Lower lobe of right lung (tissue), 2 donors: ENCODE measurements around the gene RSRC2. TPM values are rescaled to one million over a fixed set of nuclear protein-coding genes. Genes with fewer than 3 reads are reported as not detected.

Source experiments
- ATAC-seq, 2 donors: fragments of 200-7000 bp; cut with Tn5 transposase; one replicate each; pipeline ENCODE4 v1.9.1; 2020 to 2022; ENCODE audit warnings: mild to moderate bottlenecking in 2 of 2, moderate library complexity in 2 of 2
- DNase-seq: peaks from one replicate; pipeline ENCODE4 v3.0.0-alpha.2; 2020
- H3K27ac ChIP-seq: fragments of 200-600 bp; one replicate; pipeline ENCODE4 v1.8.0; 2022
- H3K27me3 ChIP-seq: fragments of 200-600 bp; one replicate; pipeline ENCODE4 v1.8.0; 2022; ENCODE audit warnings: low read depth
- H3K36me3 ChIP-seq: fragments of 200-600 bp; one replicate; pipeline ENCODE4 v1.8.0; 2022; ENCODE audit warnings: mild to moderate bottlenecking
- H3K4me1 ChIP-seq: fragments of 200-600 bp; one replicate; pipeline ENCODE4 v1.8.0; 2022
- H3K4me3 ChIP-seq: fragments of 200-600 bp; one replicate; pipeline ENCODE4 v1.8.0; 2022; ENCODE audit warnings: mild to moderate bottlenecking
- H3K9me3 ChIP-seq: fragments of 200-600 bp; one replicate; pipeline ENCODE4 v1.8.0; 2022
- CTCF ChIP-seq: fragments of 200-600 bp; IDR thresholded peaks from one replicate; pipeline ENCODE4 v1.8.0; 2022; ENCODE audit warnings: antibody characterized with exemption, mild to moderate bottlenecking
- intact Hi-C: fragments of 100-400 bp; cut with DNase I; formaldehyde crosslinking; loops from one replicate; pipeline ENCODE4 v1.11.0; 2022
- total RNA-seq: library from RNA; stranded (reverse); fragmentation: NEBNext Ultra II Directional; extraction: Animal tissue kit (Norgen Biotek cat#: 25700); gene quantifications from one replicate; pipeline ENCODE4 v1.2.1, GENCODE V29; 2021
- donor health status: DM: no; HTN: yes; CAD: no; lungs with severe emphysema.

Gene RSRC2
- total RNA-seq, 1 donor from 2014 or later = 59.1 TPM

GRCh38 chr12:122538496-122538895, 11.8 kb upstream of the RSRC2 start:
- Histone ChIP-seq H3K27me3 (no peaks in the 10 kb centered on the region), H3K9me3 (no peaks in the 10 kb centered on the region), H3K4me3 (no peak overlapping the region), H3K4me1 (no peaks in the 10 kb centered on the region), H3K36me3 (peaks cover 21% of the 10 kb centered on the region), H3K27ac (no peak overlapping the region)
- no peak for ATAC-seq
- intact Hi-C loops = no loop called here
- TF ChIP-seq CTCF = no peak
- no peak for DNase-seq

- Histone ChIP-seq H3K4me1 (no peaks in the 10 kb centered on the region), H3K27ac (no peak overlapping the region), H3K9me3 (no peaks in the 10 kb centered on the region), H3K4me3 (no peak overlapping the region), H3K36me3 (peaks cover 16% of the 10 kb centered on the region), H3K27me3 (no peaks in the 10 kb centered on the region)
- intact Hi-C loops = no loop called here
- TF ChIP-seq CTCF = no peak
- ATAC-seq (no peak), DNase-seq (no peak)
These were observed 10.3 kb upstream of the RSRC2 start for GRCh38 chr12:122537021-122537420.

GRCh38 chr12:122533856-122534255, 7.1 kb upstream of the RSRC2 start:
- Histone ChIP-seq H3K4me3 (no peak overlapping the region), H3K27me3 (no peaks in the 10 kb centered on the region), H3K36me3 (peaks cover 6% of the 10 kb centered on the region), H3K4me1 (no peaks in the 10 kb centered on the region), H3K27ac (no peak overlapping the region), H3K9me3 (no peaks in the 10 kb centered on the region)
- intact Hi-C loops = no loop called here
- DNase-seq = no peak
- no peak for TF ChIP-seq CTCF
- no peak for ATAC-seq

GRCh38 chr12:122528992-122529391, 2.3 kb upstream of the RSRC2 start:
- no peak overlapping the region for H3K27ac ChIP-seq
- H3K4me1 ChIP-seq = peaks cover 22% of the 10 kb centered on the region
- H3K27me3 ChIP-seq = no peaks in the 10 kb centered on the region
- intact Hi-C loops = no loop called here
- no peak for TF ChIP-seq CTCF
- H3K4me3 ChIP-seq = no peak overlapping the region
- ATAC-seq (no peak), DNase-seq (no peak)
- peaks cover 9% of the 10 kb centered on the region for H3K36me3 ChIP-seq
- H3K9me3 ChIP-seq = no peaks in the 10 kb centered on the region

GRCh38 chr12:122528582-122528981, 1.8 kb upstream of the RSRC2 start:
- peaks cover 9% of the 10 kb centered on the region for H3K36me3 ChIP-seq
- H3K27me3 ChIP-seq = no peaks in the 10 kb centered on the region
- no peak overlapping the region for H3K4me3 ChIP-seq
- TF ChIP-seq CTCF = no peak
- no peak for DNase-seq
- peaks cover 26% of the 10 kb centered on the region for H3K4me1 ChIP-seq
- no peak for ATAC-seq
- no peak overlapping the region for H3K27ac ChIP-seq
- no peaks in the 10 kb centered on the region for H3K9me3 ChIP-seq
- intact Hi-C loops = no loop called here

- ATAC-seq = no peak
- peak overlapping the region; percentile 72 for H3K4me3 ChIP-seq
- DNase-seq = no peak
- H3K9me3 ChIP-seq = no peaks in the 10 kb centered on the region
- H3K36me3 ChIP-seq = peaks cover 14% of the 10 kb centered on the region
- peak overlapping the region; percentile 97 for H3K27ac ChIP-seq
- no peak for TF ChIP-seq CTCF
- peaks cover 37% of the 10 kb centered on the region for H3K4me1 ChIP-seq
- no peaks in the 10 kb centered on the region for H3K27me3 ChIP-seq
- intact Hi-C loops = no loop called here
These were observed 775 bp upstream of the RSRC2 start for GRCh38 chr12:122527478-122527944.
